Dendritic cell treated with granulocyte-macrophage colony-stimulating factor and Interleukin-4, amounts not matched to agents 40 ng/mL and 50 ng/mL, for 4 days (primary cell): Measurements from ENCODE around the gene FITM2.
"Not testable (repeated sequence)": the region's sequence is repeated elsewhere in the genome, so short reads cannot be mapped to it uniquely, and the experiment has no call there.

Experiments used
- H3K27ac Mint-ChIP-seq: one replicate; pipeline ENCODE4 v1.8.0; 2022; ENCODE audit warnings: mild to moderate bottlenecking, mixed read lengths
- H3K27me3 Mint-ChIP-seq: one replicate; pipeline ENCODE4 v1.8.0; 2022; ENCODE audit warnings: mild to moderate bottlenecking, mixed read lengths
- H3K36me3 Mint-ChIP-seq: one replicate; pipeline ENCODE4 v1.8.0; 2022; ENCODE audit warnings: low read depth, mixed read lengths
- H3K4me1 Mint-ChIP-seq: one replicate; pipeline ENCODE4 v1.8.0; 2022; ENCODE audit warnings: low read depth, mixed read lengths
- H3K4me3 Mint-ChIP-seq: one replicate; pipeline ENCODE4 v1.8.0; 2022; ENCODE audit warnings: mild to moderate bottlenecking, moderate library complexity, mixed read lengths
- H3K9me3 Mint-ChIP-seq: one replicate; pipeline ENCODE4 v1.8.0; 2022; ENCODE audit warnings: mixed read lengths
- intact Hi-C: fragments of 100-400 bp; cut with micrococcal nuclease; formaldehyde crosslinking; loops from one replicate; pipeline ENCODE4 v1.15.0; 2022

The FITM2 gene

GRCh38 chr20:44344723-44345122, 33.7 kb upstream of the FITM2 start:
- no peak overlapping the region for H3K4me3 Mint-ChIP-seq
- H3K4me1 Mint-ChIP-seq, result no peaks in the 10 kb centered on the region
- H3K36me3 Mint-ChIP-seq, result no peaks in the 10 kb centered on the region
- no peak overlapping the region for H3K27ac Mint-ChIP-seq
- intact Hi-C loops, result no loop called here
- peaks cover 4% of the 10 kb centered on the region for H3K27me3 Mint-ChIP-seq
- no peaks in the 10 kb centered on the region for H3K9me3 Mint-ChIP-seq

GRCh38 chr20:44343162-44343675, 32.2 kb upstream of the FITM2 start:
- Mint-ChIP-seq H3K4me1 (no peaks in the 10 kb centered on the region), H3K27ac (no peak overlapping the region), H3K4me3 (no peak overlapping the region), H3K36me3 (no peaks in the 10 kb centered on the region), H3K27me3 (peaks cover 3% of the 10 kb centered on the region), H3K9me3 (no peaks in the 10 kb centered on the region)
- intact Hi-C loops, result no loop called here

DNA sequence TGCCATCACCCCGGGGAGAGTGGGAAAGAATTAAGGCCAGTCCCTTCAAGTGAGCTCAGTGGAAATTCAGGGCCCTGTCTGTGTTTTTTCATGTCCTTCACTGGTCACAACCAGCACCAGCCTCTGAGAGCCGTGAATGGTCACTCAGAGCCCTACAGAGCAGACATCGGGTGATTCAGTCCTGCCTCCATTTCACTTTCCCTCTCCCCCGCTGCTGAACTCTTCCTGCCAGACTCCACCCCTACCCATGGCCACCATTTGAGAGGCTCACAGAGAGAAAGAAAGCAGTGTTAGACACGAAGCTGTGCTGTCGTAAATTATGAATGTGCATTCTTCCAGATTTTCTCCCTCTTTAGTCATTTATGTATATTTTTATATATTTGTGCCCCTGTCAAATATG, 31.2 kb upstream of the FITM2 start:
- Mint-ChIP-seq H3K4me3 (no peak overlapping the region), H3K36me3 (no peaks in the 10 kb centered on the region), H3K27ac (no peak overlapping the region), H3K27me3 (peaks cover 3% of the 10 kb centered on the region), H3K4me1 (no peaks in the 10 kb centered on the region), H3K9me3 (no peaks in the 10 kb centered on the region)
- intact Hi-C loops, result no loop called here

DNA sequence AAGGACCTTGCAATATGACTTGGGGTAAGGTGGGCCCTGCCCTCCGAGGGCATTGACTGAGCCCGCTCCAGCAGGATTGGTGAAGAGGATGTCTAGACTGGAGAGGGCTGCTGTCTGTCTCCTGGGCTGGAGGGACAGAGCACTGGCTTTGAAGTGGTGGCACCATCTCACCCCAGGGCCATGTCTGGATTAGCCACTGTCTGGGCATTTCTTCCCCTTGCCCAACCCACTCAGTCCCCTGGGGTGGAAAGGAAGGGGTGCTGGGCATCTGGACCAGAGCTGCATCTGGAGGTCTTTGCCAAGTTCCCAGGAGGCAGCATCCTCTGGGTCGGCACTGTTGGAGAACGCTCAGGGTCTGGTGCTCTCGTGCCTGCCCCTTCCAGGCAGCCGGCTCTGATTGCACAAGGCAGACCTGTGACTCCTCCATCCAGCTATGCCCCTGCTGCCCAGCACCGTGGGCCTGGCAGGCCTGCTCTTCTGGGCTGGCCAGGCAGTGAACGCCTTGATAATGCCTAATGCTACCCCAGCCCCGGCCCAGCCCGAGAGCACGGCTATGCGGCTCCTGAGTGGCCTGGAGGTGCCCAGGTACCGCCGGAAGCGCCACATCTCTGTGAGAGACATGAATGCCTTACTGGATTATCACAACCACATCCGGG, 25.9 kb upstream of the FITM2 start, which contains the start of gene R3HDML:
R3HDML (plus strand) TSS at position 319 of the 656 bp plus-strand sequence; CDS start at position 434, 115 bp downstream.
- Mint-ChIP-seq H3K4me3 (no peak within 1 kb of the TSS), H3K27ac (no peak within 1 kb of the TSS), H3K27me3 (peaks cover 10% of the 10 kb centered on the region), H3K9me3 (no peaks in the 10 kb centered on the region), H3K4me1 (no peaks in the 10 kb centered on the region), H3K36me3 (no peaks in the 10 kb centered on the region)
- intact Hi-C loops, result no loop called here

GRCh38 chr20:44336086-44336485, 25.1 kb upstream of the FITM2 start:
- Mint-ChIP-seq H3K27me3 (peaks cover 10% of the 10 kb centered on the region), H3K4me1 (no peaks in the 10 kb centered on the region), H3K4me3 (no peak overlapping the region), H3K27ac (no peak overlapping the region), H3K9me3 (no peaks in the 10 kb centered on the region), H3K36me3 (no peaks in the 10 kb centered on the region)
- intact Hi-C loops, result no loop called here

- Mint-ChIP-seq H3K27ac (no peak overlapping the region), H3K36me3 (no peaks in the 10 kb centered on the region), H3K4me3 (no peak overlapping the region), H3K9me3 (no peaks in the 10 kb centered on the region), H3K27me3 (peaks cover 10% of the 10 kb centered on the region), H3K4me1 (no peaks in the 10 kb centered on the region)
- intact Hi-C loops, result no loop called here
Measured at GRCh38 chr20:44335675-44336074, 24.7 kb upstream of the FITM2 start.

- H3K27ac Mint-ChIP-seq, result no peak overlapping the region
- no peaks in the 10 kb centered on the region for H3K36me3 Mint-ChIP-seq
- H3K4me1 Mint-ChIP-seq, result no peaks in the 10 kb centered on the region
Measured at GRCh38 chr20:44334709-44335108, 23.7 kb upstream of the FITM2 start.

GRCh38 chr20:44334306-44334705, 23.3 kb upstream of the FITM2 start:
- H3K27ac Mint-ChIP-seq, result no peak overlapping the region
- intact Hi-C loops, result no loop called here
- H3K9me3 Mint-ChIP-seq, result no peaks in the 10 kb centered on the region
- H3K4me3 Mint-ChIP-seq, result no peak overlapping the region
- no peaks in the 10 kb centered on the region for H3K4me1 Mint-ChIP-seq
- no peaks in the 10 kb centered on the region for H3K36me3 Mint-ChIP-seq
- peaks cover 10% of the 10 kb centered on the region for H3K27me3 Mint-ChIP-seq

More at GRCh38 chr20:44334709-44335108, 23.7 kb upstream of the FITM2 start:
- intact Hi-C loops, result no loop called here
- Mint-ChIP-seq H3K9me3 (no peaks in the 10 kb centered on the region), H3K27me3 (peaks cover 10% of the 10 kb centered on the region), H3K4me3 (no peak overlapping the region)

DNA sequence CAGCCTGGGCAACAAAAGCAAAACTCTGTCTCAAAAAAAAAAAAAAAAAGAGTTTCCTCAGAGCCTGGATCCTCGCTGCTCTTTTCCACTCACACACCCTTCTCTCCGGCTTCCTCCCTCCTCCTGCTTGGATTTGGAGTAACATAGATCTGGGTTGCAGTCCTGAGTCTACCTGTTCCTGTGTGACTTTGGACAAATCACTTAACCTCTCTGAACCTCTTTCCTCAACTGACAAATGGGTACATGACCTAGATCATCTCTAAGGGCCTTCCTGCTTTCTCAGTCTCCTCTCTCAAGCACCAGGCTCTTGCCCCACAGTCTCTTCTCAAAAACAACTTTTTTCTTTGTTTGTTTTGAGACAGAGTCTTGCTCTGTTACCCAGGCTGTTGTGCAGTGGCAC, 20.2 kb upstream of the FITM2 start:
- intact Hi-C loops, result no loop called here

GRCh38 chr20:44328428-44328827, 17.4 kb upstream of the FITM2 start:
- Mint-ChIP-seq H3K27me3 (peaks cover 28% of the 10 kb centered on the region), H3K9me3 (no peaks in the 10 kb centered on the region), H3K4me3 (no peak overlapping the region), H3K4me1 (no peaks in the 10 kb centered on the region), H3K36me3 (no peaks in the 10 kb centered on the region), H3K27ac (no peak overlapping the region)
- intact Hi-C loops, result no loop called here

More for the DNA sequence above, 20.2 kb upstream of the FITM2 start:
- Mint-ChIP-seq H3K4me1 (no peaks in the 10 kb centered on the region), H3K27me3 (peaks cover 24% of the 10 kb centered on the region), H3K9me3 (no peaks in the 10 kb centered on the region), H3K27ac (no peak overlapping the region), H3K36me3 (no peaks in the 10 kb centered on the region), H3K4me3 (no peak overlapping the region)

GRCh38 chr20:44327748-44328147, 16.7 kb upstream of the FITM2 start:
- H3K36me3 Mint-ChIP-seq, H3K9me3 Mint-ChIP-seq, H3K27ac Mint-ChIP-seq, H3K4me1 Mint-ChIP-seq, intact Hi-C loops, H3K4me3 Mint-ChIP-seq: not testable (repeated sequence)
- H3K27me3 Mint-ChIP-seq, result peaks cover 28% of the 10 kb centered on the region

- H3K4me1 Mint-ChIP-seq, result no peaks in the 10 kb centered on the region
- H3K9me3 Mint-ChIP-seq, result no peaks in the 10 kb centered on the region
- H3K4me3 Mint-ChIP-seq, result no peak overlapping the region
- no peaks in the 10 kb centered on the region for H3K36me3 Mint-ChIP-seq
- intact Hi-C loops, result no loop called here
- no peak overlapping the region for H3K27ac Mint-ChIP-seq
- H3K27me3 Mint-ChIP-seq, result peaks cover 28% of the 10 kb centered on the region
Measured at GRCh38 chr20:44326391-44327159, 15.6 kb upstream of the FITM2 start.

- no peaks in the 10 kb centered on the region for H3K4me1 Mint-ChIP-seq
- H3K36me3 Mint-ChIP-seq, result no peaks in the 10 kb centered on the region
- H3K4me3 Mint-ChIP-seq, result no peak overlapping the region
- no peaks in the 10 kb centered on the region for H3K9me3 Mint-ChIP-seq
- H3K27ac Mint-ChIP-seq, result no peak overlapping the region
- peaks cover 28% of the 10 kb centered on the region for H3K27me3 Mint-ChIP-seq
- intact Hi-C loops, result no loop called here
Measured at GRCh38 chr20:44324343-44324742, 13.3 kb upstream of the FITM2 start.

DNA sequence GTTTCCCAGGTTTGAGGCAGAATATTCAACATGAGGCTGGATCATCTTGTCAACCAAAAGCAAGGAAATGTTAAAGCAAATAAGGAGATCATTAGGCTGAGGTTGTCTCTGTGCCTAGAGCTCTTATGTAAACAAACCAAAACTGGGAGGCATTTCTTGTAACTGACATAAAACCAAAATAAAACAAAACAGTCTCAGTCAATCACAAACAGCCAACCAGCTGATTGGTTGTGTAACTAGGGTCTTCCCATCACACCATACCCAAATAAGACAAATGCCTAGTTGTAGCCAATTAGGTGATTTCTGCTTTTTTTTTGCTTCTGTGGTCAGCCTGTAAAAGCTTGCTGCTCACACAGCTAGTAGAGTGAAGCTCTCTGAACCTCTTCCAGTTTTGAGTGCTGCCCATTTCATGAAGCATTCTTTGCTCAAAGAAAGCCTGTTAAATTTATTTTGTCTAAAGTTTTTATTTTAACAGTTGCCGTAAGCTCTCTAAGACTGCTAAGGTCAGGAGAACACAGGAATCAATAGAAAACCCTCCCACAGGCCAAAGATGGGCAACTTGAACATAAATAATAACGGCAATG, 8.9 kb upstream of the FITM2 start:
- intact Hi-C loops, result no loop called here
- H3K36me3 Mint-ChIP-seq, result no peaks in the 10 kb centered on the region
- H3K4me1 Mint-ChIP-seq, result no peaks in the 10 kb centered on the region
- H3K27me3 Mint-ChIP-seq, result peaks cover 8% of the 10 kb centered on the region
- no peaks in the 10 kb centered on the region for H3K9me3 Mint-ChIP-seq
- no peak overlapping the region for H3K27ac Mint-ChIP-seq
- H3K4me3 Mint-ChIP-seq, result no peak overlapping the region
